Measurements from ENCODE around the gene CEMIP2.
"Not testable (repeated sequence)": the region's sequence is repeated elsewhere in the genome, so short reads cannot be mapped to it uniquely, and the experiment has no call there.

CEMIP2 gene, protein sequence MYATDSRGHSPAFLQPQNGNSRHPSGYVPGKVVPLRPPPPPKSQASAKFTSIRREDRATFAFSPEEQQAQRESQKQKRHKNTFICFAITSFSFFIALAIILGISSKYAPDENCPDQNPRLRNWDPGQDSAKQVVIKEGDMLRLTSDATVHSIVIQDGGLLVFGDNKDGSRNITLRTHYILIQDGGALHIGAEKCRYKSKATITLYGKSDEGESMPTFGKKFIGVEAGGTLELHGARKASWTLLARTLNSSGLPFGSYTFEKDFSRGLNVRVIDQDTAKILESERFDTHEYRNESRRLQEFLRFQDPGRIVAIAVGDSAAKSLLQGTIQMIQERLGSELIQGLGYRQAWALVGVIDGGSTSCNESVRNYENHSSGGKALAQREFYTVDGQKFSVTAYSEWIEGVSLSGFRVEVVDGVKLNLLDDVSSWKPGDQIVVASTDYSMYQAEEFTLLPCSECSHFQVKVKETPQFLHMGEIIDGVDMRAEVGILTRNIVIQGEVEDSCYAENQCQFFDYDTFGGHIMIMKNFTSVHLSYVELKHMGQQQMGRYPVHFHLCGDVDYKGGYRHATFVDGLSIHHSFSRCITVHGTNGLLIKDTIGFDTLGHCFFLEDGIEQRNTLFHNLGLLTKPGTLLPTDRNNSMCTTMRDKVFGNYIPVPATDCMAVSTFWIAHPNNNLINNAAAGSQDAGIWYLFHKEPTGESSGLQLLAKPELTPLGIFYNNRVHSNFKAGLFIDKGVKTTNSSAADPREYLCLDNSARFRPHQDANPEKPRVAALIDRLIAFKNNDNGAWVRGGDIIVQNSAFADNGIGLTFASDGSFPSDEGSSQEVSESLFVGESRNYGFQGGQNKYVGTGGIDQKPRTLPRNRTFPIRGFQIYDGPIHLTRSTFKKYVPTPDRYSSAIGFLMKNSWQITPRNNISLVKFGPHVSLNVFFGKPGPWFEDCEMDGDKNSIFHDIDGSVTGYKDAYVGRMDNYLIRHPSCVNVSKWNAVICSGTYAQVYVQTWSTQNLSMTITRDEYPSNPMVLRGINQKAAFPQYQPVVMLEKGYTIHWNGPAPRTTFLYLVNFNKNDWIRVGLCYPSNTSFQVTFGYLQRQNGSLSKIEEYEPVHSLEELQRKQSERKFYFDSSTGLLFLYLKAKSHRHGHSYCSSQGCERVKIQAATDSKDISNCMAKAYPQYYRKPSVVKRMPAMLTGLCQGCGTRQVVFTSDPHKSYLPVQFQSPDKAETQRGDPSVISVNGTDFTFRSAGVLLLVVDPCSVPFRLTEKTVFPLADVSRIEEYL (N-terminal part only)

DNA sequence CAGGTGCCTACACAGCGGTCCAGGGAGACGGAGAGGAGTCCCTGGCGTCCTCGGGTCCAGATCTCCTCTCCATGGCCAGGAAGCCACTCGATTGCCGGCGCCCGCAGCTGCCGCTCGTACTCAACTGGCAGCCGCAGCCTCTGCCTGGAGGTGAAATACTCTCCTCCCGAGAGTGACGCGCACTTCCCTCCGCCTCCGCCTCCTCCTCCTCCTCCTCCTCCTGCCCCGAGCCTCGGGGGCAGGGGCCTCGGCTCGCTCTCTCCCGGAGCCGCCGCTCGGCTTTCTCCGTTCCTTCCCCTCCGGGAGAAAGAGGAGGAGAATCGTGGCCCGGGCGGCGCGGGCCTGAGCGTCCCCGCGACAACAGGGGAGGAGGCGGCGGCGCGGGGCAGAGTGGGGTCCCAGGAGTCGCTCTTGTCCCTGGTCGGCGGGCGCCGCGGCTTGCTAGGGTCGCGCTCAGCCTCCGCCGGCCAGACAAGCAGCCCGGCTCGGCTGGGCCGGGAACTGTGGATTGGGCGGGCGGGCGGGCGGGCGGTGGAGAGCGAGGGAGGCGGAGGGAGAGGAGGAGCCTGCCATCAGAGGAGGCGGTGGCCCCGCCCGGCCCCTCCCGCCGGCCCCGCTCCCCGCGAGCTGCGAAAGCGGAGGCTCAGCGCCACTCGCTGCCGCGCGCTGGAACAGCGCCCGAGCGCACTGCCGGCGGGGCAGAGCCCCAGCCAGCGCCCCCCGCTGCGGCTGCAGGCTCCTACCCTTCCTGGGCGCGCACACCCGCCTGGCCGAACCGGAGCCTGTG lies at the start of gene CEMIP2:
CEMIP2 (minus strand) TSS at position 126 of the 787 bp plus-strand sequence. CDS start 18,140 bp downstream, outside the sequence.
- H3K36me3 ChIP-seq (ENCODE audit: insufficient read depth, low read length): no peaks in the 10 kb centered on the region
- H3K9ac ChIP-seq (ENCODE audit: insufficient read length): peak within 1 kb of the TSS; percentile 87
- no peak within 1 kb of the TSS for H3K27ac ChIP-seq
- no peak for TF ChIP-seq EZH2 (IDR thresholded peaks at IDR 0.05)
- TF ChIP-seq FOXP2 (optimal IDR thresholded peaks at IDR 0.05; ENCODE audit: control extremely low read depth, extremely low read length, insufficient read depth): no peak
- peak; percentile 63; the same call in 1 of the 2 replicates for TF ChIP-seq POLR2AphosphoS5 (IDR thresholded peaks at IDR 0.05; ENCODE audit: borderline replicate concordance, low read depth, low read length)
- H3K9me3 ChIP-seq (ENCODE audit: low read depth, low read length): no peaks in the 10 kb centered on the region
- H3K4me3 ChIP-seq: peak within 1 kb of the TSS; percentile 88
- DNase-seq (ENCODE audit: low read depth, low spot score): no peak

DNA sequence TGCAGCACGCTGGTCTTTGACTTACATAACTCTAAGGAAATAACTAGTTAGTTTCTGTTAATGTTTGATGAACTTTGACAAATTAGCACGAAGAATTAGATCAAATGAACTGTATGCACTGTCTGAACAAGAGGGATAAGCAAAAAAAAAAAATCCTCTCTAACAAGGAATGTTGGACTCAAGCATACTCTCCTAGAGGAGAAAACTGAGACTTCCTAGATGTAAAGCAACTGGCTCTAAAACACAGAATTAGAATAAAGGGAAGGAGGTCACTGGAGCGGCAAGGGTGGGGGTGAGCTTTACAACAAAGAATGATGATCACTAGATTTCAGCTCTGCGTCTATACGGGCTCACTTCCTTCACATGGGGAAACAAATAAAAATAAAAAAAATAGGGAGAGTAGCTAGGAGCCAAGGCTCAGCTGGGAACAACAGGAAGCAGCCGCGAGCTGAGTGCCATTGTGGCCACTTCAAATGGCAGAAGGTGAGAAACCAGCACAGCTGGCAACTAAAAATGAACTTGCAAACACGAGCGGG lies 48.7 kb upstream of the CEMIP2 start:
- TF ChIP-seq POLR2AphosphoS5 (IDR thresholded peaks at IDR 0.05; ENCODE audit: borderline replicate concordance, low read depth, low read length) (no peak), FOXP2 (optimal IDR thresholded peaks at IDR 0.05; ENCODE audit: control extremely low read depth, extremely low read length, insufficient read depth) (no peak), EZH2 (IDR thresholded peaks at IDR 0.05) (no peak)
- Histone ChIP-seq H3K36me3 (ENCODE audit: insufficient read depth, low read length) (no peaks in the 10 kb centered on the region), H3K9me3 (ENCODE audit: low read depth, low read length) (no peaks in the 10 kb centered on the region), H3K4me3 (no peak overlapping the region), H3K27ac (no peak overlapping the region), H3K9ac (ENCODE audit: insufficient read length) (no peak overlapping the region)
- no peak for DNase-seq (ENCODE audit: low read depth, low spot score)

DNA sequence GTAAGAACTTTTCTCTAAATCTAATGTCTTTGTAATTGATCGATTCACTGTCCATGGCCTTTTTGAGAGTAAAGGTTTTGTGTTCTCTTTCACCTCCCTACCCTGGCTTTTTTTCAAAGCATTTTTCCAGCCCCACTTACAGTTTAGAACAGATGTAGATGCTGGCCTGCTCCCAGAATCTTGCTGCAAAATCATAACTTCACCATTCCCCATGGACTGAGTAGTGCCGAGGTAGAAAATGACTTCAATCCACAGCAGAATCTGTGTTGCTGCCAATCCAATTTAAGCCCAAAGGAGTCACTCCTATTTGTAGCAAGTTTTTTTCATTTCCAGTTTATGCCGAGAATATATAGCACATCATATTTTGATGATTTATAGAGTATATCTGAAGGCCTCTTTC lies 46.5 kb upstream of the CEMIP2 start:
- Histone ChIP-seq H3K36me3 (ENCODE audit: insufficient read depth, low read length) (no peaks in the 10 kb centered on the region), H3K27ac (no peak overlapping the region), H3K9ac (ENCODE audit: insufficient read length) (no peak overlapping the region), H3K9me3 (ENCODE audit: low read depth, low read length) (no peaks in the 10 kb centered on the region), H3K4me3 (no peak overlapping the region)
- no peak for DNase-seq (ENCODE audit: low read depth, low spot score)
- TF ChIP-seq EZH2 (IDR thresholded peaks at IDR 0.05) (no peak), POLR2AphosphoS5 (IDR thresholded peaks at IDR 0.05; ENCODE audit: borderline replicate concordance, low read depth, low read length) (no peak), FOXP2 (optimal IDR thresholded peaks at IDR 0.05; ENCODE audit: control extremely low read depth, extremely low read length, insufficient read depth) (no peak)

DNA sequence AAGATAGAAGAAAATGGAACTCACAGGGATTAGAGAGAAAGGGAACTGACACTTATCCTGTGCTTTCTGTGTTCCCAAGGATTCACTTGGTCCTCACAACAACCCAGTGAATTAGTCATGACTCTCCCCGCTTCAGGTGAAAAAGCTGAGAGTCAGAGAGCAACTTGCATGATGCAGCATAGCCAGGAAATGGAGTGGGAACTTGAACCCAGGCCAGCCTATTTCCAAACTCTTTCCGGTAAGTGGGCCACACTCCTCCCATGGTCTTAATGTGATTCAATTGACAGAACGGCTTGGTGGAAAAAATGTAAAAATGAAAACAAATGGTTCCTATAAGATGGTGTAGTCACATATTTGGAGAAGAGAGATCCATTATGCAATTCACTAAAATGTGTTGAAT lies 45.9 kb upstream of the CEMIP2 start:
- Histone ChIP-seq H3K9me3 (ENCODE audit: low read depth, low read length) (no peaks in the 10 kb centered on the region), H3K27ac (no peak overlapping the region), H3K4me3 (no peak overlapping the region), H3K36me3 (ENCODE audit: insufficient read depth, low read length) (no peaks in the 10 kb centered on the region), H3K9ac (ENCODE audit: insufficient read length) (no peak overlapping the region)
- TF ChIP-seq POLR2AphosphoS5 (IDR thresholded peaks at IDR 0.05; ENCODE audit: borderline replicate concordance, low read depth, low read length): no peak
- TF ChIP-seq FOXP2 (optimal IDR thresholded peaks at IDR 0.05; ENCODE audit: control extremely low read depth, extremely low read length, insufficient read depth): no peak
- TF ChIP-seq EZH2 (IDR thresholded peaks at IDR 0.05): no peak
- no peak for DNase-seq (ENCODE audit: low read depth, low spot score)

DNA sequence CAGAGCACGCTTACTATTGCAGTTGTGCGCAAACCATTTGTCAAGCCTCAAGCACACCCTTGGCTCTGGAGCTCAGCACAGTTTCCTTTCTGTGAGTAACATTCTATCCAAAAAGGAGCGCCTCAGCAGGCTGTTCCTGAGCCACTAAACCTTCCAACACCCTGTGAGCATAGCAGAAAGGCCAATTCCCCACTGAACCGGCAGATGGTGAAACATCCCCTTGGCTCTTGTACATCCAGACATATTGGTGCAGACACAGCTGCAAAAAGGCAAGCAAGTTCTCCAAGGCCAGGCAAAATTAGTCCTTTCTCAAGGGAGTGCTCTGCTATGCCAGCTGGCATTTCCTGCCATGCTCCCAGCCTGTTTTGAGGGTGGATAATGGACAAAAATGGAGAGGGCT lies 44.1 kb upstream of the CEMIP2 start:
- Histone ChIP-seq H3K9ac (ENCODE audit: insufficient read length) (no peak overlapping the region), H3K36me3 (ENCODE audit: insufficient read depth, low read length) (no peaks in the 10 kb centered on the region), H3K27ac (no peak overlapping the region), H3K4me3 (no peak overlapping the region), H3K9me3 (ENCODE audit: low read depth, low read length) (no peaks in the 10 kb centered on the region)
- no peak for TF ChIP-seq EZH2 (IDR thresholded peaks at IDR 0.05)
- no peak for TF ChIP-seq POLR2AphosphoS5 (IDR thresholded peaks at IDR 0.05; ENCODE audit: borderline replicate concordance, low read depth, low read length)
- no peak for TF ChIP-seq FOXP2 (optimal IDR thresholded peaks at IDR 0.05; ENCODE audit: control extremely low read depth, extremely low read length, insufficient read depth)
- DNase-seq (ENCODE audit: low read depth, low spot score): no peak

DNA sequence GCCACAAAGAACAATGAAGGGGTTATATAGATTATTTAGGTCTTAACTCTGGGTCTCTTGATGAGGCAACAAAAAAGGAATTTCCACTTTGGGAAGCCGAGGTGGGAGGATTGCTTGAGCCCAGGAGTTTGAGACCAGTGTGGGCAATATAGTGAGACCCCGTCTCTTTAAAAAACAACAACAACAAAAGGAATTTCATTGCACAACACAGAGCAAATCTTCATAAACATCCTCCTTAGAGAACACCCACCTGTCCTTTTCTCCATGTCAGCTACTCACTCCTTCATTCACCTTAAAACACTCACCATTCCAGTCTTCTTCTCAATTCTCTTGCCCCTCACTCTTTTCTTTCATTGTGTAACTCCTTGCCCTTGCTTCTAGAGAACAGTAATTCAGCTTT lies 39.8 kb upstream of the CEMIP2 start:
- Histone ChIP-seq H3K9ac (ENCODE audit: insufficient read length) (peak overlapping the region; percentile 1), H3K4me3 (no peak overlapping the region), H3K36me3 (ENCODE audit: insufficient read depth, low read length) (no peaks in the 10 kb centered on the region), H3K9me3 (ENCODE audit: low read depth, low read length) (no peaks in the 10 kb centered on the region), H3K27ac (no peak overlapping the region)
- TF ChIP-seq POLR2AphosphoS5 (IDR thresholded peaks at IDR 0.05; ENCODE audit: borderline replicate concordance, low read depth, low read length): no peak
- TF ChIP-seq EZH2 (IDR thresholded peaks at IDR 0.05): no peak
- no peak for TF ChIP-seq FOXP2 (optimal IDR thresholded peaks at IDR 0.05; ENCODE audit: control extremely low read depth, extremely low read length, insufficient read depth)
- no peak for DNase-seq (ENCODE audit: low read depth, low spot score)

DNA sequence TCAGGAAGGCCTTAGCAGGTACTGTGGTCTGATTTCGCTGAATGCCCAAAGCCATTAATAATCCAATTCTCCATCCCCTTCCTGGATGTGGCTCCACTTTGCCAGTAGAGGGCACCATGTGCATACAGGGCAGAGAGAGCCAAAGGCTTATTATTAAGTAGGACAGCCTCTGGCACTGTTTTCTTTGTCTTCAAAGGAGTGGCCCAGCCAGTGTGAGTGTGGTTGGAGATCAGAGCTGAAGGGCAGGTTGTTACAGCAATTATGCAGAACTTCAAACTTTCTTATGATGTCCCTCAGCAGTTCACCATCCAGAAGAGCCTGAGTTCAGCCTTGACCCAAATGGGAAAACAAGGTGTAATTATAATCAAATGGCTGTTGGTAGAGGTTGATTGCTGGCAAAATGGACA lies 38.6 kb upstream of the CEMIP2 start:
- H3K4me3 ChIP-seq: no peak overlapping the region
- H3K27ac ChIP-seq: no peak overlapping the region
- H3K9me3 ChIP-seq (ENCODE audit: low read depth, low read length): no peaks in the 10 kb centered on the region
- peak; percentile 52 for DNase-seq (ENCODE audit: low read depth, low spot score)
- no peaks in the 10 kb centered on the region for H3K36me3 ChIP-seq (ENCODE audit: insufficient read depth, low read length)
- no peak for TF ChIP-seq EZH2 (IDR thresholded peaks at IDR 0.05)
- no peak for TF ChIP-seq POLR2AphosphoS5 (IDR thresholded peaks at IDR 0.05; ENCODE audit: borderline replicate concordance, low read depth, low read length)
- TF ChIP-seq FOXP2 (optimal IDR thresholded peaks at IDR 0.05; ENCODE audit: control extremely low read depth, extremely low read length, insufficient read depth): no peak
- no peak overlapping the region for H3K9ac ChIP-seq (ENCODE audit: insufficient read length)

DNA sequence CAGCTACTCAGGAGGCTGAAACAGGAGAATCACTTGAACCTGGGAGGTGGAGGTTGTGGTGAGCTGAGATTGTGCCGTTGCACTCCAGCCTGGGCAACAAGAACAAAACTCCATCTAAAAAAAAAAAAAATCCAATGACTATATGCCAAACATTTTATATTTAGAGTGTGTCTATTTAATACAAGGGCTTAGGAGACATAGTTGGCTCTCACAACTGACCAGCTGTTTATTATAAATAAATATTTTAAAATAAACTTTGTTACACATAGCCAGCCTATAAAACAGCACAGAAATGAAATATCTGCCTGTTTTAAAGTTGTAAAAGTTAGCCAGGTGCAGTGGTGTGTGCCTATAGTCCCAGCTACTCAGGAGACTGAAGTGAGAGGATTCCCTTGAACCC lies 36.8 kb upstream of the CEMIP2 start:
- not testable (repeated sequence) for H3K36me3 ChIP-seq (ENCODE audit: insufficient read depth, low read length); DNase-seq (ENCODE audit: low read depth, low spot score); H3K27ac ChIP-seq; H3K9me3 ChIP-seq (ENCODE audit: low read depth, low read length); H3K4me3 ChIP-seq; H3K9ac ChIP-seq (ENCODE audit: insufficient read length)
